IMR-90 (cell line): Measurements from ENCODE around the gene CPNE2. TPM values are rescaled to one million over a fixed set of nuclear protein-coding genes. Genes with fewer than 3 reads are reported as not detected.

Experiments
- ATAC-seq: fragments of 200-7000 bp; cut with Tn5 transposase; 2 replicates; pipeline ENCODE4 v1.9.1; 2020; ENCODE audit warnings: low read depth, mild to moderate bottlenecking, moderate library complexity
- BruUV-seq: library from RNA; stranded (reverse); fragments of 400-500 nt; replicated peaks from 2 replicates; lab custom pipeline; 2021; lab: Mats Ljungman, UMichigan
- CTCF ChIA-PET: fragments of 300-600 bp; formaldehyde crosslinking; extraction: SDS; loops from one replicate; lab custom pipeline; 2021; ENCODE audit warnings: antibody characterized with exemption; lab: Yijun Ruan, JAX
- POLR2A ChIA-PET: fragments of 300-600 bp; sonication (Branson Sonifier 250); formaldehyde crosslinking; loops from one replicate; lab custom pipeline; 2022; ENCODE audit warnings: antibody characterized with exemption; ENCODE audit not compliant: unreplicated experiment; lab: Charles Lee
- DNase-seq: peaks from one replicate; pipeline ENCODE4 v3.0.0; 2013
- H2AFZ ChIP-seq: replicated peaks from 2 replicates; pipeline ENCODE3; 2013; ENCODE audit warnings: low read length, mild to moderate bottlenecking; ENCODE audit not compliant: poor library complexity
- H2AK5ac ChIP-seq: 2 replicates; pipeline ENCODE4 v1.6.1; 2013; ENCODE audit warnings: low read depth, low read length, inconsistent platforms
- H2AK9ac ChIP-seq: replicated peaks from 2 replicates; pipeline ENCODE3; 2013; ENCODE audit warnings: mild to moderate bottlenecking, low read depth, low read length, moderate library complexity; ENCODE audit not compliant: poor library complexity
- H2BK120ac ChIP-seq: 2 replicates; pipeline ENCODE4 v1.6.1; 2013; ENCODE audit warnings: low read depth, low read length, inconsistent platforms
- H2BK15ac ChIP-seq: 3 replicates; pipeline ENCODE4 v1.6.1; 2013; ENCODE audit warnings: low read depth, low read length, inconsistent platforms
- H2BK20ac ChIP-seq: 2 replicates; pipeline ENCODE4 v1.6.1; 2013; ENCODE audit warnings: low read depth, mild to moderate bottlenecking, inconsistent platforms, low read length, moderate library complexity
- H2BK5ac ChIP-seq: 2 replicates; pipeline ENCODE4 v1.6.1; 2013; ENCODE audit warnings: mild to moderate bottlenecking, low read depth, low read length, inconsistent platforms; ENCODE audit not compliant: poor library complexity, severe bottlenecking
- H3K14ac ChIP-seq: replicated peaks from 2 replicates; pipeline ENCODE4 v1.6.1; 2013; ENCODE audit warnings: low read depth, low read length, inconsistent platforms
- H3K18ac ChIP-seq: 2 replicates; pipeline ENCODE4 v1.6.1; 2013; ENCODE audit warnings: low read depth, low read length, control low read depth
- H3K23ac ChIP-seq: 2 replicates; pipeline ENCODE4 v1.6.1; 2013; ENCODE audit warnings: low read depth, low read length, inconsistent platforms
- H3K27ac ChIP-seq: 2 replicates; pipeline ENCODE4 v1.5.1; 2013; ENCODE audit warnings: mild to moderate bottlenecking, control low read depth, low read length; ENCODE audit not compliant: insufficient read depth
- H3K27me3 ChIP-seq: 2 replicates; pipeline ENCODE4 v1.6.1; 2013; ENCODE audit warnings: low read length; ENCODE audit not compliant: control insufficient read depth, insufficient read depth
- H3K36me3 ChIP-seq: 2 replicates; pipeline ENCODE4 v1.6.1; 2013; ENCODE audit warnings: low read length, mixed read lengths; ENCODE audit not compliant: control insufficient read depth, insufficient read depth
- H3K4ac ChIP-seq: 2 replicates; pipeline ENCODE4 v1.6.1; 2013; ENCODE audit warnings: low read depth, low read length, inconsistent platforms
- H3K4me1 ChIP-seq: 2 replicates; pipeline ENCODE4 v1.6.1; 2013; ENCODE audit warnings: low read length, mixed read lengths; ENCODE audit not compliant: control insufficient read depth, insufficient read depth
- H3K4me2 ChIP-seq: 2 replicates; pipeline ENCODE4 v1.6.1; 2013; ENCODE audit warnings: low read depth, mild to moderate bottlenecking, control low read depth, low read length, moderate library complexity
- H3K4me3 ChIP-seq: 2 replicates; pipeline ENCODE4 v1.5.1; 2013; ENCODE audit warnings: low read depth, mild to moderate bottlenecking, control low read depth, low read length, moderate library complexity; ENCODE audit not compliant: insufficient read depth
- H3K56ac ChIP-seq: 2 replicates; pipeline ENCODE4 v1.6.1; 2013; ENCODE audit warnings: low read length, inconsistent platforms; ENCODE audit not compliant: insufficient read depth; ENCODE audit errors: extremely low read depth
- H3K79me1 ChIP-seq, 2 experiments: 2 replicates each; pipeline ENCODE4 v1.6.1; 2013; ENCODE audit warnings: low read length in 2 of 2, inconsistent platforms in 1 of 2, low read depth in 1 of 2
- H3K9ac ChIP-seq: 2 replicates; pipeline ENCODE4 v1.6.1; 2013; ENCODE audit warnings: low read depth, low read length, control low read depth
- H3K9me1 ChIP-seq: 2 replicates; pipeline ENCODE4 v1.6.1; 2013; ENCODE audit warnings: low read length, inconsistent platforms; ENCODE audit not compliant: insufficient read depth
- H3K9me3 ChIP-seq: 2 replicates; pipeline ENCODE4 v1.6.1; 2013; ENCODE audit warnings: low read length; ENCODE audit not compliant: control insufficient read depth, insufficient read depth
- H4K20me1 ChIP-seq: 2 replicates; pipeline ENCODE4 v1.6.1; 2013; ENCODE audit warnings: low read length, inconsistent platforms; ENCODE audit not compliant: insufficient read depth
- H4K5ac ChIP-seq: 2 replicates; pipeline ENCODE4 v1.6.1; 2013; ENCODE audit warnings: mild to moderate bottlenecking, low read depth, low read length, control low read depth
- H4K8ac ChIP-seq, 2 experiments: 2 replicates each; pipeline ENCODE4 v1.6.1; 2013; ENCODE audit warnings: low read depth in 2 of 2, low read length in 2 of 2, control low read depth in 1 of 2, inconsistent platforms in 1 of 2
- H4K91ac ChIP-seq: 2 replicates; pipeline ENCODE4 v1.6.1; 2013; ENCODE audit warnings: low read depth, low read length, inconsistent platforms; ENCODE audit not compliant: insufficient read depth
- FOS ChIP-seq: fragments of 150-350 bp; IDR thresholded peaks from 2 replicates; pipeline ENCODE4 v1.6.1; 2016; ENCODE audit warnings: low read depth, low read length
- MXI1 ChIP-seq: IDR thresholded peaks from 2 replicates; pipeline ENCODE4 v1.6.1; 2012; ENCODE audit warnings: low read depth, mild to moderate bottlenecking, low read length, moderate library complexity, borderline replicate concordance
- RFX5 ChIP-seq: IDR thresholded peaks from 2 replicates; pipeline ENCODE4 v1.8.0; 2012; ENCODE audit warnings: low read depth, mild to moderate bottlenecking, low read length, moderate library complexity
- USF2 ChIP-seq: fragments of 150-350 bp; IDR thresholded peaks from 2 replicates; pipeline ENCODE4 v1.6.1; 2017; ENCODE audit warnings: mild to moderate bottlenecking, antibody characterized with exemption, low read length, low read depth
- WGBS, 2 experiments: methylation state at CpG; one replicate each; pipeline versions ENCODE4 v1.1.5 to v1.1.7; 2013; ENCODE audit warnings: missing lambda C conversion rate in 2 of 2; ENCODE audit not compliant: insufficient read length in 1 of 2; ENCODE audit errors: extremely low coverage in 2 of 2; 5-methylcytosine and 5-hydroxymethylcytosine counted together
- dilution Hi-C: fragments of 300-500 bp; cut with HindIII; formaldehyde crosslinking; loops from one replicate; pipeline ENCODE4 v1.14.3; 2018; ENCODE audit warnings: low sequenced_read_pairs; ENCODE audit not compliant: unreplicated experiment
- in situ Hi-C: fragments of 300-500 bp; cut with MboI; formaldehyde crosslinking; loops from 3 replicates; pipeline ENCODE4 v1.14.3; 2019; ENCODE audit warnings: low sequenced_read_pairs, inconsistent platforms, mixed read lengths
- intact Hi-C: fragments of 100-400 bp; cut with micrococcal nuclease; formaldehyde crosslinking; loops from 2 replicates; pipeline ENCODE4 v1.10.0; 2022
- polyA plus RNA-seq, 3 experiments: library from polyadenylated mRNA; depleted of rRNA; stranded (reverse); fragments of >200 nt; gene quantifications; 2 replicates each; pipeline ENCODE4 v1.2.3, GENCODE V29; 2012; ENCODE audit warnings: low replicate concordance in 1 of 3
- total RNA-seq: library from RNA; depleted of rRNA; stranded (reverse); fragments of >200 nt; gene quantifications from 2 replicates; pipeline ENCODE4 v1.2.3, GENCODE V29; 2012

Gene CPNE2
- total and polyA plus RNA-seq, 2 of the 4 experiments (the other 2 are of a cell fraction): 15.4 to 48.0 TPM

DNA sequence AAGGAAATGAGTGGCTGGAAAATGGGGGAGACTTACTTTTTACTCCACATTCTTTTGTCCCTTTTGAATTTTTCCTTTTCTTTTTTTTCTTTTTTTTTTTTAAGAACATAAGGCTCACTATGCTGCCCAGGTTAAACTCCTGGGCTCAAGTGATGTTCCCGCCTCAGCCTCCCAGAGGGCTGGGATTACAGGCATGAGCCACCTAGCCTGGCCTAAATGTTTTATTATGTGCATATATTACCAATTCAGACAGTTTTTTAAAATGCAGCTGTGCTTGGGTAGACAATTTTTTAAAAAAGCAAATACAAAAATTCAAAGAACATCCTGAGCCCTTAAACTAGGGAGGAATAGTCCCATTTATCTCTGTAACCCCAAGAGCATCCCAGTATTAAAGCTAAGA lies 65.2 kb downstream of the CPNE2 start:
- ChIA-PET POLR2A (no interaction called here), CTCF (no interaction called here)
- Histone ChIP-seq H3K23ac (no peak overlapping the region), H2BK15ac (no peak overlapping the region), H3K9me1 (no peaks in the 10 kb centered on the region), H3K27me3 (no peaks in the 10 kb centered on the region), H3K4me1 (no peaks in the 10 kb centered on the region), H4K20me1 (no peaks in the 10 kb centered on the region), H4K8ac (no peak overlapping the region), H2BK120ac (no peak overlapping the region), H3K4me2 (no peak overlapping the region), H2AK5ac (no peak overlapping the region), H3K36me3 (peaks cover 46% of the 10 kb centered on the region), H3K56ac (no peak overlapping the region), H3K4me3 (no peak overlapping the region), H2AK9ac (no peak overlapping the region), H3K79me1 (peaks cover 3 to 5% of the 10 kb centered on the region in 2 experiments; a peak in 1 of 4 replicates), H3K4ac (no peak overlapping the region), H2AFZ (no peak overlapping the region), H2BK5ac (no peak overlapping the region), H2BK20ac (no peak overlapping the region), H3K27ac (no peak overlapping the region), H3K18ac (no peak overlapping the region), H4K5ac (no peak overlapping the region), H3K9ac (no peak overlapping the region), H3K14ac (no peak overlapping the region), H4K91ac (no peak overlapping the region), H3K9me3 (no peaks in the 10 kb centered on the region)
- DNase-seq (no peak), ATAC-seq (no peak)
- TF ChIP-seq MXI1 (no peak), RFX5 (no peak), USF2 (no peak), FOS (no peak)
- BruUV-seq: no TSS peak
- dilution Hi-C loops: no loop called here
- WGBS, 2 experiments: no CpG with 5 or more reads among the region's 1 CpG
- intact Hi-C loops: no loop called here
- in situ Hi-C loops: no loop called here
